Kidney epithelial cell (primary cell): ENCODE measurements around the gene KCNMA1. TPM values are rescaled to one million over a fixed set of nuclear protein-coding genes. Genes with fewer than 3 reads are reported as not detected.

ENCODE experiments used
- DNase-seq: peaks from one replicate; pipeline ENCODE4 v3.0.0-alpha.2; 2010; ENCODE audit warnings: low read depth
- H3K27me3 ChIP-seq: 2 replicates; pipeline ENCODE4 v1.6.0; 2011; ENCODE audit warnings: low read length; ENCODE audit not compliant: control insufficient read depth, insufficient read depth
- H3K36me3 ChIP-seq: 2 replicates; pipeline ENCODE4 v1.5.1; 2011; ENCODE audit warnings: low read length; ENCODE audit not compliant: control insufficient read depth, insufficient read depth
- H3K4me3 ChIP-seq: 2 replicates; pipeline ENCODE4 v1.5.1; 2011; ENCODE audit warnings: low read depth, mild to moderate bottlenecking, control low read depth, low read length
- total RNA-seq: library from RNA; depleted of rRNA; stranded (reverse); fragments of >200 nt; gene quantifications from 2 replicates; pipeline ENCODE4 v1.2.3, GENCODE V29; 2015
- TF ChIP-seq, protein P1 (sequence below): IDR thresholded peaks from 2 replicates; pipeline ENCODE4 v1.5.1; 2011; ENCODE audit warnings: mild to moderate bottlenecking, moderate library complexity, low read length, control low read depth, inconsistent platforms; ENCODE audit not compliant: insufficient read depth, poor library complexity, severe bottlenecking

KCNMA1 gene
- total RNA-seq, 1 donor from 2014 or later = 18.9 TPM

DNA sequence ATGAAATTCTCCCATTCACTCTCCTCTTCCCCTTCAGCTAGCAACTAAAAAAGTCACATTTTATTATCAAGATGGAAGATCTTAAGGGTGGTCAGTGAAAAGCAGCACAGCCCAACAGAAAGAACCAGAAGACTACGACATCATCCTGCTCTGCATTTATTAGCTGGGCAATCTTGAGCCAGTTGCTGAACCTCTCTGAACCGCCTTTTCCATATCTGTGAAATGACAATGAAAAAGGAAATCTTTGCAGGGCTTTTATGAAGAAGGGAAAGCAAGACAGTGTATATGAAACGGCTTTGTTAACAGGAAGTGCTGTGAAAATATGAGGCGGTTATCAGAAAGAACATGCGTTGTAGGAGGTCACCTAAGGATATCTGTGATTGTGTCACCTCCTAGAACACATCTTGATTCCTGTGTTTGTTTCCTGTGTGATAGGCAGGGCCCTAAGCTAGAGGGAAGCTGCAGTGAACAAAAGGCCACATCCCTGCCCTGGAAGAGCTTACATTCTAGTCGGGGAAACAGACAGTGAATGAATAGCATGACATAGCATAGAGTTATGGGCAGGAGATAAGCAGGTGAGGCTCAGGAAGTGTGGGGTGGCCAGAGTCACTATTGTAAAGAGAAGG lies 36.0 kb upstream of the KCNMA1 start:
- DNase-seq = no peak
- TF ChIP-seq, protein P1, sequence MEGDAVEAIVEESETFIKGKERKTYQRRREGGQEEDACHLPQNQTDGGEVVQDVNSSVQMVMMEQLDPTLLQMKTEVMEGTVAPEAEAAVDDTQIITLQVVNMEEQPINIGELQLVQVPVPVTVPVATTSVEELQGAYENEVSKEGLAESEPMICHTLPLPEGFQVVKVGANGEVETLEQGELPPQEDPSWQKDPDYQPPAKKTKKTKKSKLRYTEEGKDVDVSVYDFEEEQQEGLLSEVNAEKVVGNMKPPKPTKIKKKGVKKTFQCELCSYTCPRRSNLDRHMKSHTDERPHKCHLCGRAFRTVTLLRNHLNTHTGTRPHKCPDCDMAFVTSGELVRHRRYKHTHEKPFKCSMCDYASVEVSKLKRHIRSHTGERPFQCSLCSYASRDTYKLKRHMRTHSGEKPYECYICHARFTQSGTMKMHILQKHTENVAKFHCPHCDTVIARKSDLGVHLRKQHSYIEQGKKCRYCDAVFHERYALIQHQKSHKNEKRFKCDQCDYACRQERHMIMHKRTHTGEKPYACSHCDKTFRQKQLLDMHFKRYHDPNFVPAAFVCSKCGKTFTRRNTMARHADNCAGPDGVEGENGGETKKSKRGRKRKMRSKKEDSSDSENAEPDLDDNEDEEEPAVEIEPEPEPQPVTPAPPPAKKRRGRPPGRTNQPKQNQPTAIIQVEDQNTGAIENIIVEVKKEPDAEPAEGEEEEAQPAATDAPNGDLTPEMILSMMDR = no peak
- peaks cover 6% of the 10 kb centered on the region for H3K27me3 ChIP-seq
- H3K4me3 ChIP-seq = no peak overlapping the region
- no peaks in the 10 kb centered on the region for H3K36me3 ChIP-seq

DNA sequence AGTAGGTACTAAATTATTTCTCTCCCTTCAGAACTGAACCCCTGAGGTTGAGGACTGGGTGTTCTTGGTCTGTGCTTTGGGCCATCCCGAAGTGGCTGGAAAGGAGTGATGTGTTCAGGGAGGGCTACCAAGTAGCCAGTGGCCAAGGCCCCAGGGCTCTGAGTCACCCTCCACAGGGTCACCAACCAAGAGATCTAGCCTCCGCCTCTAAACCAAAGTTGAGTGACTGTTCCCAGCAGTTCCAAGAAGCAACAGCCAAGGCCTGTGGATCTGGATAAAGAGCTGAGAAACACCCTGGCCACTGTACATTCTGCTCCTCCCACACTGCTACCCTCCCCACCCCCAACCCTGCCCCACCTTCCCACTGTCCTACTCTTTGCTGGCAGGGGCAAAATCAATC lies 35.5 kb upstream of the KCNMA1 start:
- Histone ChIP-seq H3K27me3 (peaks cover 6% of the 10 kb centered on the region), H3K4me3 (no peak overlapping the region), H3K36me3 (no peaks in the 10 kb centered on the region)
- TF ChIP-seq, protein P1 = no peak
- no peak for DNase-seq

DNA sequence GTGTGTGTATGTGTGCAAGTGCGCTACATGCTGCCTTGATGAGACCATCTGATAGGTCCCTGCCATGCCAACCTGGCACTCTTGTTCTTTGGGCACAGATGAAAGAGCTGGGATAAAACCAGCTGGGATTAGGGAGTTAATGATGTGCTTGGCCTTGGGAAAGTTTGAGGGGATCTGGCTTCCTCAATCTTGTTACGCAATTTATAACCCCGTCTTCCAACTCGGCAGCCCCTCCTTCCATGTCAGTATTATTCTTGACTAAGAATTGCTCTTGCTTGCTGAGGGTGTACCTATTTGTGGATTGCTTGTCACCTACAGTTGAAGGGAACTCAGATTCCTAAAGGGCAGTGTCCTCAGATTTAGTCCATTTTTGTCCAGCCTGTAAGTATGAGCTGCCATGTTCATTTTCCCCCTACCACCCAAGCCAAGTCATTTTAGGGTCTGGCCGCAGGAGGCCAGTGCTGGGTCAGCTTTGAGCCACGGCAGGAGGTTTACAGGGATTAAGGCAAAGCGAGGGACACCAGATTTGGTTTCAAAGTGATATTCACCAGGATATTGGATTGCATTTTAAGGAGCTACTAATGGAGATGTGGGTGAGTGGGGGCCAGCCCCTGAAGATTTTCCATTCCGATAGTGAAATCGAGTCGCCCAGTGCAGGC lies 34.1 kb upstream of the KCNMA1 start:
- no peak overlapping the region for H3K4me3 ChIP-seq
- TF ChIP-seq, protein P1 = no peak
- no peaks in the 10 kb centered on the region for H3K36me3 ChIP-seq
- H3K27me3 ChIP-seq = peaks cover 6% of the 10 kb centered on the region
- no peak for DNase-seq

DNA sequence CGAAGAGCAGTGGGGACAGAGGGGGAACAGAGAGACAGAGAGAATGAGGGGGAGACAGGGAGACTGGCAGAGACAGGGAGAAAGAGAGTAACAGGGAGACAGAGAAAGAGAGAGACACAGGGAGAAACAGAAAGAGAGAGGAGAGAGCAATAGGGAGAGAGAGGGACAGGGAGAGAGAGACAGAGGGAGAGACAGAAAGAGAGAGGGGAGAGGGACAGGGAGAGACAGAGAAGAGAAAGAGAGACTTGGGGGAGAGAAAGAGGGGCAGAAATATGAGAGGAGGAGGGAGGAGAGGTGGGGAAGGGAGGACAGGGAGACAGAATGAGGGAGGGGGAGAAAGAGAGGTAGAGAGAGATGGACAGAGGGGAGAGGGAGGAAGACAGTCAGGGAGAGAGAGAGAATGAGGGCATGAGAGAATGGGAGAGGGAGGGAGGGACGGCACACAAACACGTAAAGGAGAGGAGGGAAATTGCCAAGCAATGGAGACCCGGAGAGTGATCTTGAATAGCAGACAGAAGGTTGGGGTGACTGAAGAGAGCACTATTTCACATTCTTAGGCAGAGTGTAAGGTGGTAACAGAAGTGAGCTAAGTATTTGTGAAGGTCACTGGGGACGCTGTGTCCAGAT lies 33.3 kb upstream of the KCNMA1 start:
- H3K36me3 ChIP-seq = no peaks in the 10 kb centered on the region
- DNase-seq = no peak
- no peak overlapping the region for H3K4me3 ChIP-seq
- TF ChIP-seq, protein P1 = no peak
- H3K27me3 ChIP-seq = peaks cover 6% of the 10 kb centered on the region

DNA sequence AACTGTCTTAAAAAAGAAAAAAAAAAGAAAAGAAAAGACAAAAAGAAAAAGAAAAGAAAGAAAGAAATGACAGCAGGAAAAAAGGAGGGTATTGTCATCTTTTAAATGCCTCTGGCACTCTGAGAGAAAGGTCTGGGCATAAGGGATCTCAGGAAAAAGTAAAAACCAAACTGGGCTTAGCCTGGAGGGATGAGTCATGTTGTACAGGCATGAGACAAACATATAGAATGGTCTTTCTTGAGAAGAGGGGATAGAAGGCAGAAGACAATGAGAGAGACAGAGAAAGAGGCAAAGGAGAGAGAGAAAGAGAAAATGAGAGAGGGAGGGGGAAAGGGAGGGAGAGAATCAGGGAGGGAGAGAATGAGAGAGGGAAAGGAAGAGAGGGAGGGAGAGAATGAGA lies 32.3 kb upstream of the KCNMA1 start:
- Histone ChIP-seq H3K36me3 (no peaks in the 10 kb centered on the region), H3K27me3 (peaks cover 6% of the 10 kb centered on the region), H3K4me3 (no peak overlapping the region)
- TF ChIP-seq, protein P1 = no peak
- no peak for DNase-seq
